Activated CD4-positive, CD25-positive, alpha-beta regulatory T cell treated with anti-CD3 and anti-CD28 coated beads, Interleukin-2, amount 50 U/mL, for 16 hours (primary cell): ENCODE data around the gene GPS2.
A peak's percentile ranks its signal among the peaks of the same experiment; 100 is the strongest.

ENCODE experiments used
- DNase-seq: peaks from one replicate; pipeline ENCODE4 v3.0.0-alpha.2; 2020; ENCODE audit warnings: low read depth, low spot score

GPS2 gene

GRCh38 chr17:7317161-7317803, 2.1 kb upstream of the GPS2 start:
- no peak for DNase-seq

- no peak for DNase-seq
These were observed 543 bp upstream of the GPS2 start for GRCh38 chr17:7315570-7316235.

GRCh38 chr17:7313890-7314718, 1.1 kb downstream of the GPS2 start:
- DNase-seq = no peak

GRCh38 chr17:7313088-7313889, 1.9 kb downstream of the GPS2 start:
- no peak for DNase-seq

GRCh38 chr17:7312432-7313087, 2.6 kb downstream of the GPS2 start:
- DNase-seq = no peak

GRCh38 chr17:7311110-7311705, 4.0 kb downstream of the GPS2 start:
- DNase-seq = no peak

GRCh38 chr17:7309628-7310027, 5.5 kb downstream of the GPS2 start:
- no peak for DNase-seq

- DNase-seq = peak; percentile 75
These were observed 6.3 kb downstream of the GPS2 start for GRCh38 chr17:7308625-7309433.

GRCh38 chr17:7307686-7308624, 7.2 kb downstream of the GPS2 start:
- peak; percentile 16 for DNase-seq

- peak; percentile 100 for DNase-seq
These were observed 8.1 kb downstream of the GPS2 start, which contains the start of gene EIF5A for GRCh38 chr17:7306911-7307685. Gene EIF5A, plus strand, starts transcription at chr17:7307628. Its CDS starts 2,008 bp downstream, at chr17:7309636.

- DNase-seq = no peak
These were observed 11.0 kb downstream of the GPS2 start for GRCh38 chr17:7304179-7304578.

- no peak for DNase-seq
These were observed 18.8 kb downstream of the GPS2 start for GRCh38 chr17:7296189-7296861.

GRCh38 chr17:7295230-7296180, 19.7 kb downstream of the GPS2 start:
- DNase-seq = no peak

- peak; percentile 39 for DNase-seq
These were observed 20.5 kb downstream of the GPS2 start, which contains the start of gene YBX2 for GRCh38 chr17:7294614-7295153. Gene YBX2, minus strand, starts transcription at chr17:7294639. Its CDS starts 139 bp downstream, at chr17:7294500.

- no peak for DNase-seq
These were observed 21.1 kb downstream of the GPS2 start for GRCh38 chr17:7293816-7294613.
